ENCODE measurements around the gene PTPN6. TPM values are rescaled to one million over a fixed set of nuclear protein-coding genes. Genes with fewer than 3 reads are reported as not detected.

Gene PTPN6
- total RNA-seq, 1 donor from 2014 or later: 0.13 TPM

- DNase-seq (ENCODE audit: low read depth, low spot score): no peak
These were observed 5.0 kb downstream of the PTPN6 start for GRCh38 chr12:6956021-6956727.

- no peak for DNase-seq (ENCODE audit: low read depth, low spot score)
These were observed 6.1 kb downstream of the PTPN6 start for GRCh38 chr12:6957151-6957701.

DNA sequence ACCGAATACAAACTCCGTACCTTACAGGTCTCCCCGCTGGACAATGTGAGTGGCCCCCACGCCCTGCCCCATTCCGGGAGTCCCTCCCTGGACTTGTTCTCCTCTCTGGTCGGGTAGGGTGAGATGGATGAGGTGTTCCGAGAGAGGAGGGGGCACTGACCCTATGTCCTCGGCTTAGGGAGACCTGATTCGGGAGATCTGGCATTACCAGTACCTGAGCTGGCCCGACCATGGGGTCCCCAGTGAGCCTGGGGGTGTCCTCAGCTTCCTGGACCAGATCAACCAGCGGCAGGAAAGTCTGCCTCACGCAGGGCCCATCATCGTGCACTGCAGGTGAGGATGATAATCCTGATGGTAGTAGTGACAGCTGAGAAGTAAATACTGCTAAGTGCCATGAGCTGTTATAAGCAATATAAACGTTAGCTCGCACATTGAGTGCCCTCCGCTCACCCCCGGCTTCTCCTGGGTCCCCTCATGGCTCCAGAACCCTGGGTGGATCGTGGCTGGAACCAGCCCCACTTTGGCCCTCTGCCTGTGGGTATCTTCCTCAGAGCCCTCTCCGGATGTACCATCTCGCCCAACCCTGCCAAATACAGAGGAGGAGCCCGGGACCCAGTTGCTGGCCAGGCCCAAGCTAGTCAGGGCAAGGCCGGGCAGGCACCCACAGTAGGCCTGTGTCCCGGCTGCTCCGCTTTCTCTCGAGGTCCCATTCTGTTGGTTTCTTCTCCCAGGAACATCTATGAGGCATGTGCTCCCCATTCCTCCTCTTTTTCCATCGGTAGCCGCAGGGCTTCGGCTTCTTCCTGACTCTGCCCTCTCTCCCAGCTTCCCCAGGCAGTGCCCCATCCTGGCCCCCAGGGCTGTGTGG is 6.8 kb downstream of the PTPN6 start:
- no peak for DNase-seq (ENCODE audit: low read depth, low spot score)

DNA sequence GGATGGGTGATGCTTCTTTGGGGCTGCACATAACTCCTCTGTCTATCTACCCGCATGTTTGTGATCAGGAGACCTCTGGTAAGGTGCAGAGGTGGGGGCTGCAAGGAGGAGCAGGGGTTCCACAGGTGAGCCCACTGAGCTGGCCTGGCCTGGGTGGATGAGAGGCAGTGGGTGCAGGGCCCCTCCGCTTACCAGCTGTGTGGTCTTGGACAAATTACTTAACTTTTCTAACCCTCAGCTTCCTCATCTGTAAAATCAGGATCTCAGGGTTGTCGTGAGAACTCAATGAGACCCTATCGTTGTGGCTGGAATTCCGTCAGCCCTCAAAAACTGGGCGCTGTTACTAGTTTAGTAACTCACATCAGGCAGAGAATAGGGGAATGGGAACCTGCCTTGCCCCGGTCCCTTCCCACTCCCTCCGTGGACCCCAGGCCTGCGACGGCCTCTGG is 7.5 kb downstream of the PTPN6 start:
- no peak for DNase-seq (ENCODE audit: low read depth, low spot score)

GRCh38 chr12:6959058-6959804 is 8.1 kb downstream of the PTPN6 start:
- DNase-seq (ENCODE audit: low read depth, low spot score): no peak

- no peak for DNase-seq (ENCODE audit: low read depth, low spot score)
These were observed 8.8 kb downstream of the PTPN6 start for GRCh38 chr12:6959805-6960592.

DNA sequence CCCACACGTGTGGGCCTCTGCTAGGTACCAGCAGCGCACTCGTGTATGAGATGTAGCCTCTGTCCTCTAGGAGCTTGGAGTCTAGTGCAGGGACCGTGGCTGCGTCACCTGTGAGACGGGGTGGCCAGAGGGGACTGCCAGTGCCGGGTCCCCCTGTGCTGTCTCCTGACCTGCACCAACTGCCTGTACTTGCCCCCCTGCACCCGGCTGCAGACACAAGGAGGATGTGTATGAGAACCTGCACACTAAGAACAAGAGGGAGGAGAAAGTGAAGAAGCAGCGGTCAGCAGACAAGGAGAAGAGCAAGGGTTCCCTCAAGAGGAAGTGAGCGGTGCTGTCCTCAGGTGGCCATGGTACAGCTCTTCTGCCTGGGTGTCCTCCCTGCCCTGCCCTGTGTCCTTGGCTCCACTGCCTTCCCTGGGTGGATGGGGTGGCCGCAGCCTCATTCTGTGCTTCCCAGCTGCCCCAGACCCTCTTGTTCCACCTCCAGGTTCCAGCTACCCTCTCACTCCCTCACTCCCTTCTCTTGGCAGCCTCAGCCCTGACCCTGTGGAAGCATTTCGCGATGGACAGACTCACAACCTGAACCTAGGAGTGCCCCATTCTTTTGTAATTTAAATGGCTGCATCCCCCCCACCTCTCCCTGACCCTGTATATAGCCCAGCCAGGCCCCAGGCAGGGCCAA is 9.6 kb downstream of the PTPN6 start:
- DNase-seq (ENCODE audit: low read depth, low spot score): no peak

- DNase-seq (ENCODE audit: low read depth, low spot score): no peak
These were observed 10.1 kb downstream of the PTPN6 start for GRCh38 chr12:6961278-6961694.

GRCh38 chr12:6961695-6962284 is 10.6 kb downstream of the PTPN6 start:
- DNase-seq (ENCODE audit: low read depth, low spot score): no peak

GRCh38 chr12:6962285-6963015 is 11.3 kb downstream of the PTPN6 start:
- no peak for DNase-seq (ENCODE audit: low read depth, low spot score)

GRCh38 chr12:6963016-6963731 is 12.0 kb downstream of the PTPN6 start:
- no peak for DNase-seq (ENCODE audit: low read depth, low spot score)

- no peak for DNase-seq (ENCODE audit: low read depth, low spot score)
These were observed 12.7 kb downstream of the PTPN6 start for GRCh38 chr12:6963791-6964413.

DNA sequence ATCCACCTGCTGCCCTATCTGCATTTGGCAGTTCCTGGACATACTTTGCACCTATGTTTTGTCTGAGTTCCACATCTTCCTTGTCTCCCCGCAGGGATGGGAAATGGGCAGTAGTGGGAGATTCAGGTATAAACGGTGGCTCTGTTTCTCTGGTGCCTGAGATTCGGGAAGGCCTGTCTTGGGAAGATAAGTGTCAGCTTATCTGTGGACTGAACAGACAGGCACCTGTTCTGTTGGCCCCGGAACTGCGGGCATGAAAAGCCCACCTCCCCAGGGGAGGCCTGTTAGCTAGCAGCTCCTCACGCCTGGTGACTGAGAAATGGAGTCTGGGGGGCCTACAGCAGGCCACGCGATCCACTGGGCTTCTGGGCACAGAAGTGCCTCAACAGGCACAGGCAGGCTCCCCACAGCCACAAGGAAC is 13.5 kb downstream of the PTPN6 start:
- no peak for DNase-seq (ENCODE audit: low read depth, low spot score)

- peak; percentile 55 for DNase-seq (ENCODE audit: low read depth, low spot score)
These were observed 14.0 kb downstream of the PTPN6 start for GRCh38 chr12:6965026-6965661.

- DNase-seq (ENCODE audit: low read depth, low spot score): no peak
These were observed 14.6 kb downstream of the PTPN6 start for GRCh38 chr12:6965714-6966113.

- no peak for DNase-seq (ENCODE audit: low read depth, low spot score)
These were observed 15.2 kb downstream of the PTPN6 start for GRCh38 chr12:6966351-6966750.

DNA sequence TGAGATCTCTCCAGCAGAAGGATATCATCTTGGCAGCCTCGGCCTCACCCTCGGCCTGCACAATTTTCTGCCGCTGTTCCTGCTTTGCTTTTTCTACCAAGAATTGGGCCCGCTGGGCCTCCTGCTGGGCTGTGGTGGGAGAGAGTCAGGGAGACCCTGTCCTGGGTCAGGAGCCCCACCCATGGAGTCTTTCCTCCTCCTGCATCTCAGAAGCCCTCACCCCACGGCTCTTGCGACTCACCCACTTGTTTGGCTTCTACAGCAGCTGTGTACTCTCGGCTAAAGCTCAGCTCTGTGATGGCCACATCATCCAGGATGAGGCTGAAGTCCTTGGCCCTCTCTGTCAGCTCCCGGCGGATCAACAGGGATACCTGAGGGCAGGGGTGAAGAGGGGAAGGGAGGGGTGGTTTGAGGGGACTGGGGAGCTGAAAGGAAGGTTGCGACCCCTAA is 16.5 kb downstream of the PTPN6 start:
- DNase-seq (ENCODE audit: low read depth, low spot score): no peak

Measured in pulmonary artery endothelial cell (primary cell).